CD4-positive, alpha-beta T cell treated with Interleukin-17A for 4 hours (primary cell): ENCODE results near the gene DDX3X.
"Not testable (repeated sequence)": the region's sequence is repeated elsewhere in the genome, so short reads cannot be mapped to it uniquely, and the experiment has no call there.

Experiments used
- DNase-seq: peaks from one replicate; pipeline ENCODE4 v3.0.0-alpha.2; 2020; ENCODE audit warnings: mixed read lengths

DDX3X gene

DNA sequence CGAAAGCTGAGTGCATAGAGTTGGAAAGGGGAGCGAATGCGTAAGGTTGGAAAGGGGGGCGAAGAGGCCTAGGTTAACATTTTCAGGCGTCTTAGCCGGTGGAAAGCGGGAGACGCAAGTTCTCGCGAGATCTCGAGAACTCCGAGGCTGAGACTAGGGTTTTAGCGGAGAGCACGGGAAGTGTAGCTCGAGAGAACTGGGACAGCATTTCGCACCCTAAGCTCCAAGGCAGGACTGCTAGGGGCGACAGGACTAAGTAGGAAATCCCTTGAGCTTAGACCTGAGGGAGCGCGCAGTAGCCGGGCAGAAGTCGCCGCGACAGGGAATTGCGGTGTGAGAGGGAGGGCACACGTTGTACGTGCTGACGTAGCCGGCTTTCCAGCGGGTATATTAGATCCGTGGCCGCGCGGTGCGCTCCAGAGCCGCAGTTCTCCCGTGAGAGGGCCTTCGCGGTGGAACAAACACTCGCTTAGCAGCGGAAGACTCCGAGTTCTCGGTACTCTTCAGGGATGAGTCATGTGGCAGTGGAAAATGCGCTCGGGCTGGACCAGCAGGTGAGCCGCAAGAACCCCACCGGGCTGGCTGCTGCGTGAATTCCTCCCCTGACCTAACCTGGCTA is at the start of gene DDX3X:
TSS of gene DDX3X (plus strand) at position 419 of the 619 bp plus-strand sequence. CDS start at position 510, 91 bp downstream.
- peak; percentile 91 for DNase-seq

DNA sequence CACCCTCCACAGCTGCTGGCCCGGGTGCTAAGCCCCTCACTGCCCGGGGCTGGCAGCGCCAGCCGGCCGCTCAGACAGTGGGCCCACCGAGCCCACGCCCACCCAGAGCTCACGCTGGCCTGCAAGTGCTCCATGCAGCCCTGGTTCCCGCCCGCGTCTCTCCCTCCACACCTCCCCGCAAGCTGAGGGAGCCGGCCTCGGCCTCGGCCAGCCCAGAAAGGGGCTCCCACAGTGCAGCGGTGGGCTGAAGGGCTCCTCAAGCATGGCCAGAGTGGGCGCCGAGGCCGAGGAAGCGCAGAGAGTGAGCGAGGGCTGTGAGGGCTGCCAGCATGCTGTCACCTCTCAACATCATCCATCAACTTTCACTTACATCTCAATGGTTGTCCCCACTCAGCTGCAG is 48.0 kb upstream of the DDX3X start:
- not testable (repeated sequence) for DNase-seq

DNA sequence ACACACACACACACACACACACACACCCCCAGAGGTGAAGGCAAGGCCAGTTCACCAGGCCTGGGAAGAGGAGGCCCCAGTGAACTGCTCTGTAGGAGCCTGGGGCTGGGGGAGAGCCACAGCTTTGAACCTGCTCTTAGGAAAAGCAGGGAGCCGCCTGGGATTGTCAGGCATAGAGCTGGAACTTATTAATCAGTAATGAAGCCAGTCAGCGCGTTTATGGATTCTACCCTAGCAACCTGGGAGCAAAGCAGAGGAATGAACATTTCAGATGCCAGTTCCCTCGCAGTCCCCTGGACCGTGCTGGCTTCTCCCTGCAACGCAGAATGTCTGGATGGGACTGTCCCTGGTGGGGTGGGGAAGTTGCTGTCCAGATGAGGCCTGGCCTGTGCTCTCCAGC is 45.3 kb upstream of the DDX3X start:
- DNase-seq: no peak

- DNase-seq: no peak
Observed at GRCh38 chrX:41289095-41289494, 44.9 kb upstream of the DDX3X start.

DNA sequence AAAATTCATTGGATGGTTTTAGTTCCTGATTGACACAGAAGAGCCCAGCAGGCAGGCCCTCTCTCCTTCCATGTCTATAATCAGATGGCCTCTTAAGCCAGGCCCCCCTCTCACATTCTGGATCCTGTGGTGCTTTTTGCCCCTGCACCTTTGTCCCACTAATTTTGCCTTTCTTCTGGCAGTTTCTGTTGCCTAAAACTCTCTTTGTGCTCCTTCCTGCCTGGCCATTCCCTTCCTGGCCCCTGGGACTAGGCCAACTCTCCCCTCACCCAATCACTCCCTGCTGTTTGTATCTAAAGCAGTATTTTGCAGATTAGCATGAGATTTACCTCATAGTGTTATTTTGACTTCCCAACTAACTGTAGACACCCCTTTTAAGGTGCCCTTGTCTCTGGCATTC is 42.7 kb upstream of the DDX3X start:
- DNase-seq: no peak

- peak; percentile 14 for DNase-seq
Observed at GRCh38 chrX:41293269-41293668, 40.7 kb upstream of the DDX3X start.

DNA sequence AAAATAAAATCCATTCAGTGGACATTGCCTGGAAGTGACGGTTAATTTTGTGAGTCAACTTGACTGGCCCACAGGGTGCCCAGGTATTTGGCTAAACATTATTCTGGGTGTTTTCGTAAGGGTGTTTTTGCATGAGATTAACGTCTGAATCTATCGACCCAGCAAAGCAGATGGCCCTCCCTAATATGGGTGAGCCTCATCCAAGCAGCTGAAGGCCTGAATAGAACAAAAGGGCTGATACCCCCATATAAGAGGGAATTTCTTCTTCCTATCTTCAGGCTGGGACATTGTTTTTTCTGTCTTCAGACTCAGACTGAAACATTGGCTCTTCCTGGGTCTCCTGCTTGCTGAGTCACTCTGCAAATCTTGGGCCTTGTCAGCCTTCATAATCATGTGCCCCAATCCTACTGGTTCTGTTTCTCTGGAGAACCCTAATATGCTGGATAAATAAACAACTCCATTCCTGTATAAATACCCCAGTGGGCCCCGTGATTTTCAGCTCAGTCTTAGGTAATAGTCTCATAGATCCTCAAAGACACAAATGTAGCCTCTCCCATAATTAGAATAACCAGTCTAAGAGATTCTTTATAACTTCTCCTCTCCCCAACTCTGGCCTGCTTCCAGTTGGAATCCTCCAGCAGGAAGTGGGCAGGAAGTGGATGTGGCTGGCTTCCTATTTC is 33.1 kb upstream of the DDX3X start:
- no peak for DNase-seq

DNA sequence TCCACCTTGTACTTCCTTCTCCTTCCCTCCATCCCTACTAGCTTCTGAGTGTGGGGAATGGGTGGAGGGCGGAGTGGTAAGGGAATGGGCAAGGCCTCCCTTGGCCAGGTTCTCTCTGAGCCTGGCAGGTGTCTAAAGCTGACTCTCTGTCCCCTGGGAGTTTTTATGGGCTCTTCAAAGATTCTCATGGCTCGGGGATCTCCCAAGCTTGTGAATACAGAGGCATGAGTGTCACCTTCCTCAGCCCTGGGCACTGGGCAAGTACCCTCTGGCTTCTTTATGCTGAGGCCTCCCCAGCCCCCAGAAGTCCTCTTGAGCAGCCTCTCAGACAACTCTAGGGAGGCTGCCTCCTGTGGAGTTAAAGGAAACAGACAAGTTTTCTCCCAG is 32.5 kb upstream of the DDX3X start:
- DNase-seq: no peak

DNA sequence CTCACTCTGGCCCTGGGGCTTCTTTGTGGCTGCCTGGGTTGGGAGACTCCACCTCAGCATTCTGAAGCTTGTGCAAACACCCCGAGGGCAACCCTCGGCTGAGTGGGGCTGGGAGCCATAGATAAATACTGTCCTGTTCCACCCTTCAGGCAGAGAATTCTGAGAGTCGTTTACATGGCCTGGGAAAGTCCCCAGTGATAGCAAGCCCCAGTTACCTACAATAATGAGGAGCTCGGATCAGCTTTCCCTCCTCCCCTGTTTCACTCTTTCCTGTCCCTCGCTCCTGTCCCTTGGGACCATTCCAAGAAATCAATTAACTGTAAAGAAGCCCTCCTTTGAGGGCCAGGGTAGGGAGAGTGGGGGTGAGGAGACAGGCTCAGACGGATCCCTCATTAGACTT is 31.6 kb upstream of the DDX3X start:
- DNase-seq: no peak

DNA sequence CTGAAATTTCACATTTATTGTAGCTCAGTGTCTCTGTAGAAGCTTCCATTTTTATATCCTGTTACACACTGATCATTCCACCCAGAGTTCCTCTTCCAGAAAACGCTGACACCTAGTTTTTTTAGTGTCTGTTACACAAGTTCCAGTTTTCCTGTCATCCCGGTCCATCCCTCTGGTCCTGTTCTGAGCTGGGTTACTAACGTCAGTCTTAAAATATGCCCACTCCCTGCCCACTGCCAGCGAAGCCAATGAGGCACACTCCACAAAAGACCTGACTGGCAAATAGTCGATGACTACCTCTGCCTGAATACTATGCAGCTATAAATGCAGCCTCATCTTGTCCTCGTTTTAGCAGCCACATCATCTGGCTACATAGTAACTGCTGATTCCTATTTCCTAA is 30.9 kb upstream of the DDX3X start:
- no peak for DNase-seq

DNA sequence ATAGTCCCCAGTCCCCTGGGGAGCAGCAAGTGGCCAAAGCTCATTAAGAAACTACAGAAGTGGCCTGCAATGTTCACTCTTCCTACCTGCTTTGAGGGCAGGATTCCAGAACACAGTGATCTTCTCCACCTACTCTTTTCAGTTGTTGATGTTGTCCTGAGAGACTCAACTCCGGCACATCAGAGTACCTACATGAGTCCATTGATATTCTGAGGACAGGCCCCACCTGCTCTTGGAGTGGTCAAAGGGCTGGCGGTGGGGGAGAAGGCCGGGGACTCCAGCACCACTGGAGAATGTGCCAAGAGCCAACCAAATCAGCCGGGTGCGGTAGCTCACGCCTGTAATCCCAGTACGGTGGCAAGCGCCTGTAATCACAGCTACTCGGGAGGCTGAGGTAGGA is 29.8 kb upstream of the DDX3X start:
- no peak for DNase-seq

DNA sequence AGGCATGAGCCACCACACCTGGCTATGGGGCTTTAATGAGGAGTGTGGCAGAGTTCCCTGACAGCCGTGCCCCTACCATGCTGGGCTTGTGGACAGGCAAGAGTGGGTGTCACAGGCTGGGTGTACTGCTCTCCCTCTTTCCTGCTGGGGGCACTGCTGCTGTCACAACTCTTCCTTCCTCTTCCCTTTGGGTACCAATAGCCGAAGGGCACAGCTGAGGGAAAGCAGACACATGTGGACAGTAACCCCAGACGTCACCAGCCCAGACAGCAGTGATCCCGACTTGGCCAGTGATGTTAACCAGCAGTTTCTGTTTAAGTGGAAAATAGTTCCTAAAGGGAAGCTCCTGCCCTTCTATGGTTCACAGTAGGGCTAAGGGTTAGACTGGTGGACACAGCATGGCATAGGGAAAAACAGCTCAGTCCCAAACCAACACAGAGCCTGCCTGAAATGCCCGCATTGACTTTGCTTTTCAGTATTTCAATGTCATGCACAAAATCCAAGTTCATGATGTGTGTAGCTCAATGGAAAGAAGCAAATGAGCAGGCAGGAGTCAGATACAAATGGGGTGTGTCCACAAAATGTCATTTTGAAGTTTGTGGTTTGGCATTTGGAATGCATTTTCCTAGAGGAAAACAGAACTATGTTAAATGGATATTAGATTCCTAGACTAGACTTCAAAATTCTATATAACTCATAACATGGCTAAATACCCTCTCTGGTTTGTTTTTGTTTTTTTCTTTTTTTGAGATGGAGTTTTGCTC is 24.9 kb upstream of the DDX3X start:
- DNase-seq: peak; percentile 17

- DNase-seq: no peak
Observed at GRCh38 chrX:41312786-41313185, 21.2 kb upstream of the DDX3X start.

GRCh38 chrX:41313419-41313818 is 20.5 kb upstream of the DDX3X start:
- no peak for DNase-seq

DNA sequence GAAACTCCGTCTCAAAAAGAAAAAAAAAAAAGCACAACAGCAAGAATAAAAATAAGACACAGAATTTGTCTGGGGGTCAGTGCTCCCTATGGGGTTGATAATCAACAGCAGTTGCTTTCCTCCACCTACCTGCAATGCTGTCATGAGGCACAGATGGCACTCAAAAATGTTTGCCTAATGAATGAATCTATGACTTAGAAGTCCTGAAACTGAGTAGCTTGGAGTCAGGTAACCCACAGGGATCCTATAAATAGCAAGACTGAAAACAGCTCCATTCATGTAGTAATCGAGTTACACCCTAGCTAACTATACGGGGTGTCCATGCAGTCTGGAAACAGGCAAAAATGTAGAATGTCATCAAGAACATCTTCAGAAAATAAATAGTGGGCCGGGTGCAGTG is 19.8 kb upstream of the DDX3X start:
- DNase-seq: no peak

DNA sequence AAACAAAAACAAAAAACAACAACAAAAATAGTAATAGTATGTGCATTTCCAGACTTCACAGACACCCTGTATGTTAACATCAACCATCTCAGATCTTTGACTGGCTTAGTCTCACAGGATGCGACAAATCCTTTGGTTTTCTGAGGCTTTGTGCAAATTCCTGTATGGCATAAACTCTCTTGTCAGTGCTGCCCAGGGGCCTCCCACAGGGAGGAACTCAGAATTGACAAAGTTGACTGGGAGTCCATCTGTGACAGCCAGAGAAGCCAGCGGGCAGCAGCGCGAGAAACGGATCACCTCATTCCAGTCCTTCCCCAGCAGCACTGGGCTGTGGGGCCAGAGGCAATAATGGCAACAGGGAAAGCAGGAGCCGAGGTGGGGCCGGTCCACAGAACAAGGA is 19.1 kb upstream of the DDX3X start:
- DNase-seq: no peak

DNA sequence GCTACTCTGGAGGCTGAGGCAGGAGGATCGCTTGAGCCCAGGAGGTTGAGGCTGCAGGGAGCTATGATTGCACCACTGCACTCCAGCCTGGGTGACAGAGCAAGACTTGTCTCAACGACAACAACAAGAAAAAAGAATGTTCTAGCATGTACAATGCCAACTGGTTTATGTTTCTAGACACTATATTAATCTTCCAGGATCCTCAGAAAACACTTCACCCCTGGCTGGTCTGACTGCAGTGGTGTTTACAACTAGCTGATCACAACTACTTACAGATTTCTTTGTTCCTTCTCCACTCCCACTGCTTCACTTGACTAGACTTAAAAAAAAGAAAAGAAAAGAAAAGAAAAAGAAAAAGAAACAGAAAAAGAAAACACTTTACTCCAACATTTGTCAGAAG is 17.7 kb upstream of the DDX3X start:
- not testable (repeated sequence) for DNase-seq

DNA sequence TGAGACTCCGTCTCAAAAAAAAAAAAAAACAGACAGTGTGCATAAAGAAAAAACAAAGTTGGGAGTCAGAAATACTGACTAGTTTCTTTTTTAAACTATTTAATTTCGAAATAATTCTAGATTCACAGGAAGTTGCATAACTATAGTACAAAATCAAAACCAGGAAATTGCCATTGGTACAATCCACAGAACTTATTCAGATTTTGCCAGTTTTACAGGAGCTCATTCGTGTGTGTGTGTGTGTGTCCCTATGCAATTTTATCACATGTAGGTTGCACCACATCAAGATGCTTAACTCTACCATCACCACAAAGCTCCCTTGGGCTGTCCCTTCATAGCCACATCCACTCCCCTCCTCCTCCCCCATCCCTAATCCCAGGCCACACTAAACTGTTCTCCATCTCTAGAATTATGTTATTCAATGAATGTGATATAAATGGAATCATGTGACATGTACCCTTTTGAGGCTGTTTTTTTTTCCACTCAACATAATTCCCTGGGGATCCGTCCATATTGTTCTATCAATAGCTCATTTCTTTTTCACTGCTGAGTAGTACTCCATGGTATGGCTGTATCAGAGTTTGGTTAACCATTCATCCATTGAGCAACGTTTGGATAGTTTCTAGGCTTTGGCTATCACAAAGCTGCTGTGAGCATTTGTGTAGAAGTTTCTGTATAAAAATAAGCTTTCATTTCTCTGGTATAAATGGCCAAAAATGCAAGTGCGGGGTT is 16.3 kb upstream of the DDX3X start:
- no peak for DNase-seq

DNA sequence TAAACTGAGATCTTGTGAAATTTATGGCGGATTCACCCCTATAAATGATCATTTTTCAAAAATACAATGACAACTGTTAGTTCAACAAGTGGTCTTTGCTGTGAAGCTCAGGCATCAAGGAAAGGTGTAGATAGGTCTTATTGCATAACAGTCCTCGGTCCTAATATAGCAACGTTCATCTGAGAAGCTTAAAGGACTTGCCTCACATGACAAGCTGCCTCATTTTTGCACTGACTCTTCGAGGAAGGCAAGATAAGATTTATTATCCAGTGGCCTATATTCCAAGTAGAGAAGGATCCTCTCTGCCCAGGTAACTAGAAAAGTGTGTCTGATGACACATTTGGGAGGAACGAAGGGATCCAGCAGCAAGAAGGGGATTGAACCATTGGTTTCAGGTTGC is 13.6 kb upstream of the DDX3X start:
- no peak for DNase-seq

DNA sequence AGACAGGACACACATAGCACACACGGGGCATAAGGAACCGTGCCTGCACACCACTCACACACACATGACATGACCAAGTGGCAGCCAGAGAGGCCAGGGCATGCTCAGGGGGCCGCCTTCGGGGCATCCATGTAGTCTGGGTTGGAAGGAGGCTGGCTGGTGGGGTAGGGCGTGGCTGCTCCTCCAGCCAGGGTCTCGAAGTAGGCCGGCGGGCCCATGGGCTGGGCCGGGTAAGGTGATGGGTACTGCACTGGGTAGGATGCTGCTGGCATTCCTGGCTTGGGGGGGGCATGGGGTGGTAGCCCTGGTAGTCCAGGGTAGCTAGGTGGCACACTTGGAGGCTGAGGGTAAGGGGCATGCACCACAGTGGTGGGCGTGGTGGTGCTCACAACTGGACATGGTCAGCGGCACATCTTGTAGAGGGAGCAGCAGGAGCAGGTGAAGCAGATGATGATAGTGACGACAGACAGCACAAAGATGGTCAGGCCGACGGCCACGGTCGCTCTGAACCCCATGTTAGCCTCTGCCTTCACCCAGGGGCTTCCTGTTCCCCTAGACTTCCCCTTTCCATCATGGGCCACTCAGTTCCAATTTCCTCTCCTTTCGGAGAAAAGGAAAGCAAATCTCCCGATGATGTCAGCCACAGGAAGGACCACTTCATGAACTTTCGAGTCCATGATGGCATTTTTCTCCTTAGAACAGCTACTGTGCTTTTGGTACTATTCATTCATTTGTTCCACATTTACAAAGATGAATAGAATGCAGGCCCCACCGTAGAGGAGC is 10.9 kb upstream of the DDX3X start:
- no peak for DNase-seq

DNA sequence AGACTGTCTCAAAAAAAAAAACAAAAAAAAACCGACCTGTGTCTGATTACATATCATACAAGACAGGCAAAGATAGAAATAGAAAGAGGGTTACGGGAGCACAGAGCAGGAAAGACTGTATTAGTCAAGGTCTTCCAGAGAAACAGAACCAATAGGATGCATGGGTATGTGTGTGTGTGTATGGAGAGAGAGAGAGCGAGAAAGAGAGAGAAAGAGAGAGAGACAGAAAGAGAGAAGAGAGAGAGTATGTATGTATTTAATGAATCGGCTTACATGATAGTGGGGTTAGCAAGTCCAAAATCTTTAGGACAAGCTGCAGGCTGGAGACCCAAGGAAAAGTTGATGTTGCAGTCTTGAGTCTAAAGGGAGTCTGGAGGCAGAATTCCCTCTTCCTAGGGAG is 7.5 kb upstream of the DDX3X start:
- DNase-seq: no peak

- no peak for DNase-seq
Observed at GRCh38 chrX:41327341-41327740, 6.6 kb upstream of the DDX3X start.

DNA sequence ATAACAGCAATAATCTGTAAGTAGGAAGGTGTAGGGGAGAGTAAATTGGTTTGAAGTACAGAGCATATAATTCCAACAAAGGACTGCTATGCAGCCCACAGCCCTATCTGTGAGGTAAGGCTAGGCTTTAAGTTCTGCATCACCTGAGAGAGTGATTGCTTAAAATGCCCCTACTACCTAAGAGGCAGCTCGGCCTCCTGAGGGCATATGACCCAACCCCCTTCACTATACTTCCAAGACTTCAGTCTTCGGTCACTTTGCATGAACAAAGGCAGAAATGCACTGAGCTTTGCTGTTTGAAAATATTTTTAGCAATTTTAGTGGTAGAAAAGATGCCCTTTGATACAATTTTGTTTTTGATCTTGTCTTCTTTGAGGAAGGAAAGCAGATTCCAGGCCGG is 4.9 kb upstream of the DDX3X start:
- no peak for DNase-seq
